CD4-positive, alpha-beta T cell treated with Interleukin-10 for 1 hour (primary cell): ENCODE measurements around the gene MAP4.
"Not testable (repeated sequence)": the region's sequence is repeated elsewhere in the genome, so short reads cannot be mapped to it uniquely, and the experiment has no call there.

Experiments used
- DNase-seq: peaks from one replicate; pipeline ENCODE4 v3.0.0-alpha.2; 2020

Gene MAP4, protein sequence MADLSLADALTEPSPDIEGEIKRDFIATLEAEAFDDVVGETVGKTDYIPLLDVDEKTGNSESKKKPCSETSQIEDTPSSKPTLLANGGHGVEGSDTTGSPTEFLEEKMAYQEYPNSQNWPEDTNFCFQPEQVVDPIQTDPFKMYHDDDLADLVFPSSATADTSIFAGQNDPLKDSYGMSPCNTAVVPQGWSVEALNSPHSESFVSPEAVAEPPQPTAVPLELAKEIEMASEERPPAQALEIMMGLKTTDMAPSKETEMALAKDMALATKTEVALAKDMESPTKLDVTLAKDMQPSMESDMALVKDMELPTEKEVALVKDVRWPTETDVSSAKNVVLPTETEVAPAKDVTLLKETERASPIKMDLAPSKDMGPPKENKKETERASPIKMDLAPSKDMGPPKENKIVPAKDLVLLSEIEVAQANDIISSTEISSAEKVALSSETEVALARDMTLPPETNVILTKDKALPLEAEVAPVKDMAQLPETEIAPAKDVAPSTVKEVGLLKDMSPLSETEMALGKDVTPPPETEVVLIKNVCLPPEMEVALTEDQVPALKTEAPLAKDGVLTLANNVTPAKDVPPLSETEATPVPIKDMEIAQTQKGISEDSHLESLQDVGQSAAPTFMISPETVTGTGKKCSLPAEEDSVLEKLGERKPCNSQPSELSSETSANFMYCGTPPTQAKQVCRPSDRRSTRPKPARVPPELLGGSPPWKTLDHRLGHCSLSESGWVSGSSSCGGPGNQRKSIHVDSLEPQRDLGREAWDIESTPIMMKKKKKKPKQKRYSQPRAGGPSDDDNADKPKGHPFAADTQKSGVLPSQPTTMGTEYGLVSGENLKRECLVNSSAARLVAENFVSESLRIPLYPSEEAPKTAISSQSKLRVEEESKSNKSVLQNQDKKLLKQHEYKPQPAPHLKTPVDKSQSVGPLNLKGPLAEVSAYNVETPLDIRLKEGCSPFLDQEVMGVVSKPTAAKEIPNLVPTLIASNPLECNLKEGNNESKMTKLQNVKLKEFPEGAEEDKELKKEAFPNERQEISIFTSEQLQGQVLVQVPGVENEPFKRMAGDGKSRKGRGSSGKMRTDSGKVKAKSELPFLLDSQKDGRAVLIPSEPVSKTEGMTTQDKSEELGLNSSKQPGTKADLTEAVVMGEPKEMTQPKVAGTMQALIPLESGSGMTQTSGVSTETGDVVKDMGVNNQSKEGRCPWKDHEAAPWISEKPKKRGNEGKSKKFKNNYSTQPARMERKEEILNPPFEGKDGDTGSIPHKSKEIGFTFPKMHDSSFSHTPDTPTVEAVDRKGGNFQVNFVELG (N-terminal part only)

GRCh38 chr3:48016301-48016973 lies at the start of gene MAP4:
Gene MAP4, minus strand, starts transcription at chr3:48016416. Its CDS starts 17,556 bp downstream, at chr3:47998860.
- no peak for DNase-seq

DNA sequence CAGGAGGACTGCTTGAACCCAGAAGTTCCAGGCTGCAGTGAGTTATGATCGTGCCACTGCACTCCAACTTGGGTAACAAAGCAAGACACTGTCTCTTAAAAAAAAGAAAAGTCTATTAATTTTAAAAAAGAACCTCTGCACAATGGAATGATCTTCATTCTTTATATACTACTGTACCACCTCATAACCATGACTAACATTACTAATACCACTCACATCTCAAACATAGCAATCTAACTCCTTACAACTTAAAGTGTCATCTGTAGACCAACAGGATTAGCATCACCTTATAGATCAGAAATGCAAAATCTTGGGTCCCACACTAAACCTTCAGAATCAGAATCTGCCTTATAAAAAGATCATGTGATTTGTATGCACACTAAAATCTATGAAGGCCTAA lies 48.8 kb upstream of the MAP4 start:
- no peak for DNase-seq

DNA sequence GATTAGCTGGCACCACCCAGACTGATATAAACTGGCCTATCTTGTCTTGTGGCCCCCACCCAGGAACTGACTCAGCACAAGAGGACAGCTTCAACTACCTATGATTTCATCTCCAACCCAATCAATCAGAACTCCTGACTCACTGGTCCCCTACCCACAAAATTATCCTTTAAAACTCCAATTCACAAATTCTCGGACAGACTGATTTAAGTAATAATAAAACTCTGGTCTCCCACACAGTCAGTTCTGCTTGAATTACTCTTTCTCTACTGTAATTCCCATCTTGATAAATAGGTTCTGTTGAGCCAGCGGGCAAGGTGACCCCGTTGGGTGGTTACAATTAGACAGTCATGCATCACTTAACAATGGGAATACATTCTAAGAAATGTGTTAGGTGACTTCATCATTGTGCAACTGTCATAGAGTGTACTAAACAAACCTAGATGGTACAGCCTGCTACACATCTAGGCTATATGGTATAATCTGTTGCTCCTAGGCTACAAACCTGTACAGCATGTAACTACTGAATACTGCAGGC lies 48.1 kb upstream of the MAP4 start:
- no peak for DNase-seq

GRCh38 chr3:48061586-48061985 lies 45.4 kb upstream of the MAP4 start:
- DNase-seq, result not testable (repeated sequence)

- no peak for DNase-seq
Observed at GRCh38 chr3:48058091-48058490, 41.9 kb upstream of the MAP4 start.

DNA sequence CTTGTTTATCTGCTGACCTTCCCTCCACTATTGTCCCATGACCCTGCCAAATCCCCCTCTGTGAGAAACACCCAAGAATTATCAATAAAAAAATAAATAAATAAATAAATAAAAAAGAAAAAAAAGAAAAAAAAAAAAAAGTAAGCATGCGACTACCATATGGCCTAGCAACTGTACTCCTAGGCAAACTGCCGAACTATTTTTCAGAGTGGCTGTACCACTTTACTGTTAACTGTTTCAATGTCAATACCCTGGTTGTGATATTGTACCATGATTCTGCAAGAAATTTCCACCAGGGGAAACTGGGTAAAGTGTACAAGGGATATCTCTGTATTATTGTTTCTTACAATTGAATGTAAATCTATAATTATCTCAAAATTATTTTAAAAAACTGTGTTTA lies 41.3 kb upstream of the MAP4 start:
- DNase-seq, result no peak

DNA sequence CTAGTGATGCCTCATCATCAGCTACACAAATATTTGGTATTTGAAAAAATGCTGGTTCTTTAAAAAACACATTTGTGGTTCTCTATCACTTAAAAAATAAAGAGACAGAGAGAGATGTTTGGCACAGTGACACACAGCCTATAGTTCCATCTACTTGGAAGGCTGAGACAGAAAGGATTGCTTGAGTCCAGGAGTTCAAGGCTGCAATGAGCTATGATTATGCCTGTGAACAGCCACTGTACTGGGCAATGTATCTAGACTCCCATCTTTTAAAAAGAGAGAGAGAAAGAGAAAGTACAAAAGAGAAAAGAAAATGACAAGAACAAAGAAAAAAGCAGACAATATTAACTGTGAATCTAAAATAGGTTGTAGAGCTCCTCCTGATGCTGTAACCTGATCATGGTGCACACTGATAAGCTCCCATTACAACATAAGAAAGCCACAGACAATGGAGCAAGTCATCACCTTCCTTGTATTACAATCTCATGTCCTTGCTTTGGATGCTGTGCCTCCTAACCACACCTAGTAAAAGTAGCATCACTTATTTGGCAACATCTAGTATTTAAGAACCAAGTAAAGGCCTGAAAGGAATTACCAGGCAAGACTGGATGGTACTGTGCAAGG lies 31.7 kb upstream of the MAP4 start:
- no peak for DNase-seq

DNA sequence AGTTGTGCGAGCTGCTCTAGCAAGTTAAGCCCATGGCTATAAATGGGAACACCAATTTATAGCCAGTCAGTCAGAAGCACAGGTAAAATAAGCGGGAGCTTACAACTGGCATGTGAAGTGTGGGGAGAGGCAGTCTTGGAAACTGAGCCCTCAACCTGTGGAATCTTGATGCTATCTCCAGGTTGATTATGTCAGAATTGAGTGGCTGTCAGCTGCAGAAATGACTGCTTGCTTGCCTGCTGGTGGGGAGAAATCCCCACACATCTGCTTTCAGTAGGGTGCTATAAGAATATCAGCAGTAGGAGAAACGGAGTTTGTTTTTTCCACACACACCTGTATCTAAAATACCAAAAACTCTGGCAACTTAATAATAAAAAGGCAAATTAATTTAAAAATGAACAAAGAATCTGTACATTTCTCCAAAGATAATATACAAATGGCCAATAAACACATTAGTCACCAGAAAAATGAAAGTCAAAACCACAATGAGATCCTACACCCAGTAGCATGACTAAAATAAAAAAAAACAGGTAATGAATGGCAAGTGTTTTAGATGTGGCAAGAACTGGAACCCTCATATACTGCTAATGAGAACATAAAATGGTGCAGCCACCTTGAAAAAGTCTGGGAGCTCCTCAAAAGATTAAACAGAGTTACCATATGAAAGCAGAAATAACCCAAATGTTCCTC lies 26.0 kb upstream of the MAP4 start:
- no peak for DNase-seq

- DNase-seq, result no peak
Observed at GRCh38 chr3:48039487-48040190, 23.4 kb upstream of the MAP4 start.

- DNase-seq, result no peak
Observed at GRCh38 chr3:48038971-48039481, 22.8 kb upstream of the MAP4 start.

GRCh38 chr3:48034000-48034516 lies 17.8 kb upstream of the MAP4 start:
- DNase-seq, result no peak

GRCh38 chr3:48030188-48030587 lies 14.0 kb upstream of the MAP4 start:
- DNase-seq, result no peak

- no peak for DNase-seq
Observed at GRCh38 chr3:48026951-48027908, 11.0 kb upstream of the MAP4 start.

GRCh38 chr3:48026098-48026497 lies 9.9 kb upstream of the MAP4 start:
- DNase-seq, result no peak

DNA sequence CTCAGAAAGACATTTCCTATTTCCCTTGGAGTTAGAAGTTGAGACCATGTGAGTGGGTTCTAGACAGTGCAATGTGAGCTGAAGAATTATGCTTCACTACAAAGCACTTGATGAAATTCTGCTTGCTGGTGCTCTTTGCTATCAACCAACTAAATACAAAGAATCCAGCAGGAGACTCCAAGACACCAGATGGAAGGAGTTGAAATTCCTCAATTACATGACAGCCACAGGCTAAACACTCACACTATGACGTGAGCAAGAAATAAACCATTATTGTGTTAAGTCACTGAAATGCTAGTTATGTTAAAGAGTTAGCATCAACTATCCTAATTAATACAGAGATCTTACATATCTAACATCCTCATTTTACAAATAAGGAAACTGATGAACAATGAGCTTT lies 8.2 kb upstream of the MAP4 start:
- no peak for DNase-seq

- DNase-seq, result no peak
Observed at GRCh38 chr3:48023377-48023776, 7.2 kb upstream of the MAP4 start.

DNA sequence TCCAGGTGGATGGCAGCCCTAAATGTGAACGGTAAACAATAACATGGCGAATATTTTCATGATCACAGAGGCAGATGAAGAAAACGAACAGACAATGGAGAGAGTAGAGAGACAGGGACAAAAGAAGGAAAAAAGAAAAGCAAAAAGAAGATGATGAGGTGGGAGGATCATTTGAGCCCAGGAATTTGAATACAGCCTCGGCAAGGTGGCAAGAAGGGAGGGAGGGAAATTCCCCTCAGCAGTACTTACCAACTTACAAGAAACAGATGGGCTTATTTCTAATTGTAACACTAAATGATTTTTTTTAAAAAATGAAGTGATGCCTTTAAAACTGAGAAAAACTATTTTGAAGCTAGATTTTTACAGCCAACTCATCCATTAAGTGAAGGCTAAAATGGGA lies 6.0 kb upstream of the MAP4 start:
- DNase-seq, result no peak

- DNase-seq, result no peak
Observed at GRCh38 chr3:48018841-48019240, 2.6 kb upstream of the MAP4 start.
